ENCODE results near the gene RBFOX1. TPM values are rescaled to one million over a fixed set of nuclear protein-coding genes. Genes with fewer than 3 reads are reported as not detected.
A peak's percentile ranks its signal among the peaks of the same experiment; 100 is the strongest.

Gene RBFOX1
- total and polyA plus RNA-seq, 2 experiments from 2014 or later, result 5.7 to 7.4 TPM

GRCh38 chr16:7482596-7483290 is 150.1 kb downstream of the RBFOX1 start:
- H3K4me3 ChIP-seq, result no peak overlapping the region
- no peaks in the 10 kb centered on the region for H3K27me3 ChIP-seq
- DNase-seq (ENCODE audit: low read depth in 1 of 2, low spot score in 1 of 2), result no peak
- no peaks in the 10 kb centered on the region for H3K9me3 ChIP-seq (ENCODE audit: low read depth)
- H3K36me3 ChIP-seq, result no peaks in the 10 kb centered on the region
- no peak for TF ChIP-seq CTCF (IDR thresholded peaks at IDR 0.05; ENCODE audit: low read depth, low read length)
- H3K27ac ChIP-seq, result no peak overlapping the region
- H3K4me1 ChIP-seq (ENCODE audit: low read depth), result no peaks in the 10 kb centered on the region

- peak in 1 of 2 donors; percentile 4 for DNase-seq (ENCODE audit: low read depth in 1 of 2, low spot score in 1 of 2)
- no peaks in the 10 kb centered on the region for H3K4me1 ChIP-seq (ENCODE audit: low read depth)
- no peaks in the 10 kb centered on the region for H3K9me3 ChIP-seq (ENCODE audit: low read depth)
- H3K4me3 ChIP-seq, result no peak overlapping the region
- H3K27me3 ChIP-seq, result no peaks in the 10 kb centered on the region
- no peaks in the 10 kb centered on the region for H3K36me3 ChIP-seq
- no peak overlapping the region for H3K27ac ChIP-seq
- no peak for TF ChIP-seq CTCF (IDR thresholded peaks at IDR 0.05; ENCODE audit: low read depth, low read length)
Measured at GRCh38 chr16:7487574-7488323, 155.1 kb downstream of the RBFOX1 start.

- Histone ChIP-seq H3K27ac (no peak overlapping the region), H3K9me3 (ENCODE audit: low read depth) (no peaks in the 10 kb centered on the region), H3K27me3 (no peaks in the 10 kb centered on the region), H3K36me3 (no peaks in the 10 kb centered on the region), H3K4me3 (no peak overlapping the region), H3K4me1 (ENCODE audit: low read depth) (no peaks in the 10 kb centered on the region)
- DNase-seq (ENCODE audit: low read depth in 1 of 2, low spot score in 1 of 2), result peak in 1 of 2 donors; percentile 45
- no peak for TF ChIP-seq CTCF (IDR thresholded peaks at IDR 0.05; ENCODE audit: low read depth, low read length)
Measured at GRCh38 chr16:7492122-7492521, 159.5 kb downstream of the RBFOX1 start.

GRCh38 chr16:7493133-7493532 is 160.5 kb downstream of the RBFOX1 start:
- Histone ChIP-seq H3K9me3 (ENCODE audit: low read depth) (no peaks in the 10 kb centered on the region), H3K36me3 (no peaks in the 10 kb centered on the region), H3K27me3 (no peaks in the 10 kb centered on the region), H3K4me1 (ENCODE audit: low read depth) (no peaks in the 10 kb centered on the region), H3K4me3 (no peak overlapping the region), H3K27ac (no peak overlapping the region)
- no peak for TF ChIP-seq CTCF (IDR thresholded peaks at IDR 0.05; ENCODE audit: low read depth, low read length)
- no peak for DNase-seq (ENCODE audit: low read depth in 1 of 2, low spot score in 1 of 2)

GRCh38 chr16:7497691-7498090 is 165.0 kb downstream of the RBFOX1 start:
- no peak for DNase-seq (ENCODE audit: low read depth in 1 of 2, low spot score in 1 of 2)

More at GRCh38 chr16:7497691-7498090, 165.0 kb downstream of the RBFOX1 start:
- H3K36me3 ChIP-seq, result no peaks in the 10 kb centered on the region
- no peak overlapping the region for H3K27ac ChIP-seq
- no peak overlapping the region for H3K4me3 ChIP-seq
- H3K9me3 ChIP-seq (ENCODE audit: low read depth), result no peaks in the 10 kb centered on the region
- no peaks in the 10 kb centered on the region for H3K27me3 ChIP-seq
- TF ChIP-seq CTCF (IDR thresholded peaks at IDR 0.05; ENCODE audit: low read depth, low read length), result no peak
- H3K4me1 ChIP-seq (ENCODE audit: low read depth), result no peaks in the 10 kb centered on the region
